Endometrial microvascular endothelial cells (primary cell): ENCODE measurements around the gene CHURC1. TPM values are rescaled to one million over a fixed set of nuclear protein-coding genes. Genes with fewer than 3 reads are reported as not detected.

Experiments used
- in situ Hi-C: cut with HindIII; loops from 2 replicates; pipeline ENCODE4 v1.10.0; 2017; ENCODE audit warnings: low sequenced_read_pairs, low pct_unique_long_range_greater_than_20kb; ENCODE audit errors: inconsistent ontology term
- total RNA-seq: library from RNA; depleted of rRNA; stranded (reverse); fragments of >200 nt; gene quantifications from one replicate; pipeline ENCODE4 v1.2.3, GENCODE V29; 2015; ENCODE audit errors: inconsistent ontology term

The CHURC1 gene
- total RNA-seq, result 67.6 TPM

DNA sequence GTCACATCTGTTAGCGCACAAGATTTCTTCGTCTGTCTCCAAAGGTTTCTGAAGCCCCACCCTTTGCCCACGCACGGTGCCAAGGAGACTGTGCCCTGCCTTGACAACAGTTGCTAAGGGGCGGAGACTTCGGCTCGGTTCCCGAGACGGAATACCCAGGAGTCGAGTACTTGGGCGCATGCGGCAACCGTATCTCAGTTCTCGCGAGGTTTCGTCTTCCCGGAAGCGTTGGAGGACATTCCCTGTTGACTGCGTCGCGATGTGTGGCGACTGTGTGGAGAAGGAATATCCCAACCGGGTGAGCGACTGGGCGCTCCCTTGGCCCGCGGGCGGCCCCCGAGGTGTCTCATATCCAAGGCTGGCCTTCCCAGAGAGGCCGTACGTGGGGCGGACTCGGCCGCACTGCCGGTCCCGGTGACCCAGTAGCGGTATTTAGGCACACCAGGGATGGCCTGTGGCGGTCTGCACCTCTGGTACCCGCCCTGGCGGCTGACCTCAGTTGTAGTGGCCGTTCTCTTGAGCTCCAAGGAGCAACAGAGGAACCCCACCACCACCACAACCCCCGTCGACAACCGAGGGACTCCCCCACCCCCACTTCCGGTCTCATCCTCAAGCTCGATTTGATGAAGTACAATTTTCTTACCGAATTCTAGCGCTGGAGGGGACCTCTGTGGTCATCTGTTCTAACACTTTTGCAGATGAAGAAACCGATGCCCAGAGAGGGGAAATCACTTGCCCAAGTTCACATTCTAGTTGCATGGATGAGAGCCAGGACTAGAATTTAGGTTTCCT, at the start of gene CHURC1:
Gene CHURC1, plus strand, starts transcription at position 219 of the 792 bp plus-strand sequence. Its CDS starts 41 bp downstream, at position 260.
- in situ Hi-C loops, result no loop called here

GRCh38 chr14:64865109-64865508, 49.1 kb upstream of the CHURC1 start:
- in situ Hi-C loops, result no loop called here

DNA sequence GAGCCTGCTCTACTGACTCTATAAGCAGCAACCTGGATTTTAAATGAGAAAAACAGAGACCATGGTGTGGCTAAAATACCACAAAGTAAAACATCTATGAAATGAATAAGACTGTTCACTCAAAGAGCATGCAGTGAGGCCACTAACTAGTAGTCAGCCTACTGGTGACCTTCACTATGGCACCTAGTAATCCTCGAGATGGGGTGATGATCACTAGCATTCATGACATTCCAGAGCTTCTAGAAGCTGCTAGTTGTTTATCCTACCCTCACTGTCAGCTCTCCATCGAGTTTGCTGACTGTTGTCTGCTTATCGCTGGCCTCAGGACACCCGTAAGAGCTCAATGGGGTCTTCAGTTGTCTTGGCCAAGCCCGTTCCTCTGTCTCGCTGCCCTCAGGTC, 48.3 kb upstream of the CHURC1 start:
- in situ Hi-C loops, result no loop called here

DNA sequence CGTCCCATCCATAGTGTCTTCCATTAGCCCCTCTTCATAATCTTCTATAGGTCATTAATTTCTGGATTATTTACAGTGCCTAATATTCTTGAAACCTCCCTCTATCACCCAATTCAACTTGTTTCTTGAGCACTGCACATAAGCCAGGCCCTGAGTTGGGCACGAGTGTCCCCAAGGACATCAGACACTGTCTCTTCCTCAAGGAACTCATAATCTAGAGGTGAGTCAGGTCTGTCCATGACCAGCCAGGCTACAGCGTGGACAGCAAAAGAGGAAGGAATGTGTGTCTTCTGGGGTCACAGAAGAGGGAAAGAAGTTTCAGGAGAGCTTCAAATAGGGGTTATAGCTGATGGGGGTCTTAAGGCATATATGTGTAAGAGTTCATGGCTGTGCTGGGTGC, 47.1 kb upstream of the CHURC1 start:
- in situ Hi-C loops, result no loop called here

DNA sequence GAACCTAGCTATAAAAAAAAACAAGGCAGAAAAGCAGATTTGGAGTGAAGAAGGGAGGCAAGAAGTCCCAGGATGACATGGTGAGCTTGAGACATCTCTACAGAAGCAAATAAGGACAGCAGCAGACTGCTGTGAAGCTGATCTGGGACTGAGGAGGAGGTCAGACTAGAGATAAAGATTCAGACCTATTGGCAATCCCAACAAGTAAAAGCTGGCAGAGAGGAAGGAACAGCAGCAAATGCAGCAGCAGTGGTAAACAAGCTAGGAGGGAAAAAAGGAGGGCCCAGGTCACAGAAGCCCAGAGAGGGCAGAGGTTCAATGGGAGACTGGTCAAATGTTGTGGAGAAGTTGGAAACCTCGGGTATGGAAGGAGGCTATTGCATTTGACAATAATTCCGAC, 45.9 kb upstream of the CHURC1 start:
- in situ Hi-C loops, result no loop called here

DNA sequence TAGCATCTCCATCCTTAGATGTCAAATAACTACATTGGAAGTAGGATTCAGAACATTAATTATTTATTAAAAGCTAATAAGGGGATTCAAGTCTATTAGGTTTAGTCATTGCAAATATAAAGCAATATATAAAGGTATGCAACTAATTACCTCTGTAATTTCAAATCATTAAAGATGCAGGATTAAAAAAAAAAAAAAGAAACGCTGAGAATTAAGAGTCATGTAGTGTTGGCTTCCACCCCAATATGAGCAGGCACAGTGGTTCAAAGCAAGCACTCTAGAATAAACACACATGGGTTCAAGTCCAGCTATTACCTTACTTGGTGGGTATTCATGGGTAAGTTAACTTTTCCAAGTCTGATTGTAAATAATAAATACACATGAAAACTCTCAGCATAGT, 45.4 kb upstream of the CHURC1 start:
- in situ Hi-C loops, result no loop called here

DNA sequence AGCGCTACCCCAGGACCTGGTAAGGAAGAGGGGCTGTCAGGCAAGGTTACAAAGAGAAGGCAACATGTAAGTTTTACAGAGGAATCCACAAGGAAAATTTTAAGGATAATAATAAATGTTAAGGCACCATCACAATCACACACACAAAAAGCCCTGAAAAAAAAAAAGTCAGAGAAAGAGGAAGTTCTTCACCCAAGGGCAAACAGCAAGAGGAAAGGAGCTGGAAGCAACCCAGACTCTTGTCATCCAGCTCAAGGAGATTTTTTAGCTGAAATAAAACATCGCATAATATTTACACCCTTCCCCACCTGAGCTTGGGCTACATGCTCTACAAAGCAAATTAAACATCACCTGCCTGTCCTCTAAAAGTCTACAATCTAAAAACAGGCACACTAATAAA, 44.1 kb upstream of the CHURC1 start:
- in situ Hi-C loops, result no loop called here

GRCh38 chr14:64871344-64871743, 42.9 kb upstream of the CHURC1 start:
- in situ Hi-C loops, result no loop called here

DNA sequence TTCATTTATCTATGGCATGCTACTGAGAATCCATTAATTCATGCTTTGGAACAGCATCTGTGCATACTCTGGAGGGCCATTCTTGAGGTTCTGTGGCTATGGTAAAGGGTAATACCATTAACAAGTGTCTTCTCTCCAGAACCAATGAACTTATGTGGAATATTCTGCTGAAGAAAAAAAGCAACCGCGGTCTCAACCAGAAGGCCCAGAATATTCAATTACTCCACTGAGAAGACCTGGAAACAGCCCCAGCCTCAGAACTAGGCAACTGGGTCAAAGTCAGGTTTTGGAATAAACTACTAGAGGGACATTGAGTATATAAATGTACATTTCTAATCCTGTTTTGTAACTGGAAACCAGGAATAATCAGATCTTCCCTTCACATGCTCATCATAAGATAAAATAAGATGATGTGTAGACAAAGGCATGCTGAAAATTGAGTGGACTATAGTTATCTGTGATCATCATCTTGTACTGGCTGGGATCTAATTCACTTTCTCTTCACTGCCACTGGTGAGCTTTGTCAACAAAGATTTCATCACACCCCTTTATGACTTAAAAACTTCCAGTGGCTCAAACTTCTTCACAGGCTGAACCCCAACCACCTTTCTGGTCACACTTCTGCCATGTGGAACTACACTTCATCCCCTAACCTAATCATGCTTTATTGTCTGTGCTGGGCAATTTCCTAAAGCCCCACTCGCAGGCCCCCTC, 40.6 kb upstream of the CHURC1 start:
- in situ Hi-C loops, result no loop called here

DNA sequence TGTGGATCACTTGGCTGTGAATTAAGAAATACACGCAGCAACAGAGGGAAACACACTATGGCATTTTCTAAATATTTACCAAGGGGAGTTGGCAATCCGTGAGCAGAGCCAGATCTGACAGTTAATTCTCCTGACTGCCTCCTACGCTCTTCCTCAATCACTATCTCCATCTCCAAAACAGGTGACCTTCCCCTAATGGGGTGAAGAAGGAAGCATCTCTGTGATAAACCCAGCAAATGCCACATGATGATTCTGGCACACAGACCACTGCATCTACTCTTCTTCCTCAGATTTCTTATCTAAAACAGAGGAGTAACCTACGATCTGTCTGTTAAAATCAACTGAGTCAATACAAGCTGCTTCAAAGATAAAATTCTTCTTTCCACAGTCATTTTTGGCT, 38.9 kb upstream of the CHURC1 start:
- in situ Hi-C loops, result no loop called here

GRCh38 chr14:64877846-64878245, 36.4 kb upstream of the CHURC1 start:
- in situ Hi-C loops, result no loop called here

DNA sequence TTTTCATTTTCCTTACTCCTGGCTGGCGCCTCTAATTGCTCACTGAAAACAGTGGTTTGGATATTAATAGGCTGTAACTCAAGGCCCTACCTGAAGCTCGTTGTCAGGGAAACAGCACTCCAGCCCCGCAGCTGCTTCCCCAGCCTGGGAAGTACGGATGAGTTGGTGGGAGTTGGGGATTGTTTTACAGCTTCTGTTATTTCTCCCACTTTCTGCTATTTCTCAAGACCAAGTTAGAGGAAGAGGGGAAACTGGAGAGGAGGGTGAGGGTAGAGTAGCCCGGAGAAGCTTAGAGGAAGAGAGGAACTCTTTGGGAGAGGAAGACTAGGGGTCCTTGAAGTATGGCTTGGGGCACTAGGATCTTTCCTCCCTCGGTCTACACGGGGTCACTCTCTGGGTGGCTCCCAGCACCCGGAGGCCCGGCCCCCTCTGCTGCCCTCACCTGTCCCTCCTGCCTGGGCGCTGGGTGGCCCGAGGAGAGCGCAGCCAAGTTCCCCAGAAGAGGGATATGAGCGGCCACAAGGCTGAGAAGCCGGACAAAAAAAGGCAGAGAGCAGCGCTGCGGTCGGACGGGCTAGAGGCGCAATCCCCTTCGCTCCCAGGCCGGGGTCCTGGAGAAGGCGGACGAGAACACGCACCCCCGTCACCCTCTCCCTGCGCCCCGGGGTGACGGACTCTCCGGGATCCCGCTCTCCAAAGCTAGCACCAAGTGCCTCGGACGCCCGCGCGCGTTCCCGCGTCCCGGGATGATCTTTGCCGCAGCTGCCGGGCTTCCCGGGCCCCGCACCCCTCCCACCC, 35.2 kb upstream of the CHURC1 start:
- in situ Hi-C loops, result no loop called here

GRCh38 chr14:64879635-64880220, 34.5 kb upstream of the CHURC1 start, which contains the start of gene SPTB:
Gene SPTB (minus strand): TSS chr14:64879907. CDS start chr14:64823094, 56,813 bp downstream.
- in situ Hi-C loops, result no loop called here

DNA sequence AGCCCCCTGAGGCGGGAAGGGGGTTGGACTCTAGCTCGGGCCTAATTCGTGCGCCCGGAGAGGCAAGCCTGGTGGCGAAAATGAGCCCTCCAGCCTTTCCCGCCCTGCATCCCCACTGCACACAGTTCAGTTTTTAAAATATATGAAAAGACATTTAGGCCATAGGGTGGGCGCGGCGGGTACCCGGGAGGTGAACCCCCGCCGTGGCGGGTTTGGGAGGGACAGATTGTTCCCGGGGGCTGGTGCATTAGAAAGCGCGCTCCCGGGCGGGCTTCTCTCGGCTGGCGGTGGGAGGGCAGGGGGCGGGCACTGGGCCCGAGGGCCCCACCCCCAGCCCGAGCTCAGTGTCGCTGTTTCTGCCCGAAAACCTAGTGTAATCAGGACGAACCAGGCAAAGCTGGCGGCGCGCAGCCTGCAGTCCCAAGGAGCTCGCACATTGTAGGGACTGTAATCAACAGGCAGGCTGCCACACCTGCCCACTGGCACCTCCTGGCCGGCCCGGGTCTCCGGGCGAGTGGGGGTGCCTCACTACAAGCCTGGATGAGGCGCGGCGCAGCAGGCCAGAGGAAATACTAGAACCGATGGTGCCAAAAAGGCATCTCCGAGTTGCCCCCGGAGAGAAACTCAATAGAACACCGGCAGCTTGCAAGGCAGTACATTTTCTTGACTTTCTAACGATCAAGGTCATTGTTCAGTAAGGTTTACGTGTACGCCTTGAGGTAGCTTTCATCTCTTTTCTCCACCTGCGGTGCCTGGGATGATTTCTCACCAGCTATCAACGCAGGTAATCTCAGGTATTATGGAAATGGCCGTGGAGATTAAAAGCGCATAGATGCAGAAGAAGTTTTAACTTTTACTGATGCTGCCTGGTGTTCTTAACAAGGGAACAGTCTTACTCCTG, 33.8 kb upstream of the CHURC1 start:
- in situ Hi-C loops, result no loop called here

GRCh38 chr14:64885559-64885958, 28.7 kb upstream of the CHURC1 start:
- in situ Hi-C loops, result no loop called here

- in situ Hi-C loops, result no loop called here
Measured at GRCh38 chr14:64889352-64889751, 24.9 kb upstream of the CHURC1 start.

DNA sequence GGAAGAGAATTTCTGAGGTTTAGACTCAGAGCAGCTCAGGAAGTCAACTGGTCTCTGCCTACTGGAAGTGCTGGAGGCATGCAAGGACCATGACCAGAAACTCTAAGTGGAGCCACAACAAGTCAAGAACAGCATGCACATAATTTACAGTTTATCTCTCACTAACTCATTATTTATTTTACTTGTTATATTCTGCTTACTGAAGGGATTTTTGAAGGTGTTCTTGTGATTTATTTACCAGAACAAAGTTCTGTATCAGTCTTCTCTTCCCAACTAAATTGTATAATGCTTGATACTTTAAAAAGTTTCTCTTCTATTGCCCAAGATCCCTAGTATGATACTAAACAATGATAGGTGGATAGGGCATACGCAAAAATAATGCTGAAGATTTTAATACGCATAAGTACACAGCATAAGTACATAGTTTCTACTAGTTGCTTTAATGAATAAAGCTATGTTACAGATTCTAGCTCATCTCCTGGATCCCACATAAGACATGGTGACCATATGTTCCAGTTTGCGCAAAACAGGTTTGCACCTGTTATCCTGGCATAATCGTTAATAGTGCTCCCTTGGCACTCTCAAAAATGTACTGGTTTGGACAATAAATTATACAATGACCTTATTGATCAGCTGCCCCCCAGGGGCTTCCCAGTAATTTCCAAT, 22.9 kb upstream of the CHURC1 start:
- in situ Hi-C loops, result no loop called here
